ENCODE measurements around the gene EXOC3L4.

DNA sequence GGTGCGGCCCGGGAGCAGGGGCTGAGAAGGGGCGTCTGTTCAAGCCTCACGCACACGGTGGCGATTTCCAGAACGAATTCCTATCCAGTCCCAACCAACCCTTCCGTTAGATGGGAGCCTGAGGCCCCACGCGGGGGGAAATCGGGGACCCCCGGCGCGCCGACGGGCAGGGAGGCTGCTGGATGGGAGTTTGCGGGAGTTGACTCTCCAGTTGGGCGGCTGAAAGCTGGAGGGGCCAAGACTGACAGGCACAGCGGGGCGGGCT lies 9.8 kb downstream of the EXOC3L4 start:
- TF ChIP-seq JUNB (IDR thresholded peaks at IDR 0.05) = no peak
- TF ChIP-seq NR3C1 (IDR thresholded peaks at IDR 0.05) = no peak
- no peak for TF ChIP-seq POLR2A (IDR thresholded peaks at IDR 0.05; ENCODE audit: low read length)
- TF ChIP-seq RAD21 (conservative IDR thresholded peaks at IDR 0.05 in 1 of 2, IDR thresholded peaks at IDR 0.05 in 1 of 2) = no peak
- TF ChIP-seq, protein P1, sequence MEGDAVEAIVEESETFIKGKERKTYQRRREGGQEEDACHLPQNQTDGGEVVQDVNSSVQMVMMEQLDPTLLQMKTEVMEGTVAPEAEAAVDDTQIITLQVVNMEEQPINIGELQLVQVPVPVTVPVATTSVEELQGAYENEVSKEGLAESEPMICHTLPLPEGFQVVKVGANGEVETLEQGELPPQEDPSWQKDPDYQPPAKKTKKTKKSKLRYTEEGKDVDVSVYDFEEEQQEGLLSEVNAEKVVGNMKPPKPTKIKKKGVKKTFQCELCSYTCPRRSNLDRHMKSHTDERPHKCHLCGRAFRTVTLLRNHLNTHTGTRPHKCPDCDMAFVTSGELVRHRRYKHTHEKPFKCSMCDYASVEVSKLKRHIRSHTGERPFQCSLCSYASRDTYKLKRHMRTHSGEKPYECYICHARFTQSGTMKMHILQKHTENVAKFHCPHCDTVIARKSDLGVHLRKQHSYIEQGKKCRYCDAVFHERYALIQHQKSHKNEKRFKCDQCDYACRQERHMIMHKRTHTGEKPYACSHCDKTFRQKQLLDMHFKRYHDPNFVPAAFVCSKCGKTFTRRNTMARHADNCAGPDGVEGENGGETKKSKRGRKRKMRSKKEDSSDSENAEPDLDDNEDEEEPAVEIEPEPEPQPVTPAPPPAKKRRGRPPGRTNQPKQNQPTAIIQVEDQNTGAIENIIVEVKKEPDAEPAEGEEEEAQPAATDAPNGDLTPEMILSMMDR (IDR thresholded peaks at IDR 0.05) = no peak
- TF ChIP-seq MAZ (IDR thresholded peaks at IDR 0.05; ENCODE audit: borderline replicate concordance, low read depth, low read length) = no peak
- no peak for TF ChIP-seq MYC (IDR thresholded peaks at IDR 0.05; ENCODE audit: borderline replicate concordance, low read length)
- no peak for TF ChIP-seq MAFK (IDR thresholded peaks at IDR 0.05; ENCODE audit: partially characterized antibody)
